OCI-LY1 (cell line): ENCODE measurements around the gene SLC43A2.

ENCODE experiments used
- H2AFZ ChIP-seq: fragments of 200-600 bp; sonication (generic), shearing (Covaris generic); 2 replicates; pipeline ENCODE4 v1.6.0; 2014; ENCODE audit warnings: antibody characterized with exemption, mild to moderate bottlenecking, low read length
- H3F3A ChIP-seq: fragments of 200-600 bp; sonication (generic), shearing (Covaris generic); 2 replicates; pipeline ENCODE4 v1.6.0; 2014; ENCODE audit warnings: mild to moderate bottlenecking, antibody characterized with exemption, low read length, moderate library complexity; ENCODE audit not compliant: insufficient read depth
- H3K27ac ChIP-seq: fragments of 200-600 bp; sonication (generic); 2 replicates; pipeline ENCODE4 v1.5.1; 2014; ENCODE audit warnings: low read length, mixed run types, mild to moderate bottlenecking, low read depth; ENCODE audit not compliant: poor library complexity, severe bottlenecking
- H3K27me3 ChIP-seq: fragments of 200-600 bp; sonication (generic); 2 replicates; pipeline ENCODE4 v1.6.0; 2014; ENCODE audit warnings: antibody characterized with exemption, mild to moderate bottlenecking, low read length, moderate library complexity; ENCODE audit not compliant: insufficient read depth
- H3K36me3 ChIP-seq: fragments of 200-600 bp; sonication (generic); 2 replicates; pipeline ENCODE4 v1.6.1; 2014; ENCODE audit warnings: mild to moderate bottlenecking, antibody characterized with exemption, low read length, moderate library complexity, mixed read lengths; ENCODE audit not compliant: insufficient read depth
- H3K4me1 ChIP-seq: fragments of 200-600 bp; sonication (generic); 2 replicates; pipeline ENCODE4 v1.5.1; 2014; ENCODE audit warnings: mild to moderate bottlenecking, low read length, moderate library complexity; ENCODE audit not compliant: insufficient read depth, severe bottlenecking
- H3K4me2 ChIP-seq: fragments of 200-600 bp; sonication (generic), shearing (Covaris generic); 2 replicates; pipeline ENCODE4 v1.6.1; 2014; ENCODE audit warnings: low read length
- H3K4me3 ChIP-seq: fragments of 200-600 bp; sonication (generic); 2 replicates; pipeline ENCODE4 v1.5.1; 2014; ENCODE audit warnings: low read length, low read depth, mild to moderate bottlenecking, mixed read lengths; ENCODE audit not compliant: poor library complexity, severe bottlenecking
- H3K79me2 ChIP-seq: fragments of 200-600 bp; shearing (Covaris generic); 2 replicates; pipeline ENCODE4 v1.6.1; 2016; ENCODE audit warnings: mixed run types, low read length, mixed read lengths; ENCODE audit not compliant: insufficient read depth
- H3K9ac ChIP-seq: fragments of 200-600 bp; sonication (generic), shearing (Covaris generic); 2 replicates; pipeline ENCODE4 v1.6.1; 2014; ENCODE audit warnings: mild to moderate bottlenecking, low read length, mixed read lengths
- H3K9me2 ChIP-seq: fragments of 200-600 bp; sonication (generic), shearing (Covaris generic); 2 replicates; pipeline ENCODE4 v1.6.1; 2014; ENCODE audit warnings: low read depth, mild to moderate bottlenecking, low read length, mixed read lengths
- H3K9me3 ChIP-seq: fragments of 200-600 bp; shearing (Covaris generic); 2 replicates; pipeline ENCODE4 v1.6.1; 2014; ENCODE audit warnings: low read length, mixed read lengths
- H4K20me1 ChIP-seq: fragments of 200-600 bp; sonication (generic), shearing (Covaris generic); 2 replicates; pipeline ENCODE4 v1.6.0; 2016; ENCODE audit warnings: mild to moderate bottlenecking, low read length; ENCODE audit not compliant: insufficient read depth
- EZH2 ChIP-seq: fragments of 200-600 bp; sonication (generic), shearing (Covaris generic); IDR thresholded peaks from 2 replicates; pipeline ENCODE4 v1.8.0; 2017; ENCODE audit warnings: borderline replicate concordance, mixed run types, mild to moderate bottlenecking, antibody characterized with exemption, low read length, moderate library complexity, mixed read lengths
- TF ChIP-seq, protein P1 (sequence below): fragments of 200-600 bp; sonication (generic), shearing (Covaris generic); IDR thresholded peaks from 2 replicates; pipeline ENCODE4 v1.5.1; 2017; ENCODE audit warnings: mild to moderate bottlenecking, antibody characterized with exemption, low read length, moderate library complexity, mixed read lengths

The SLC43A2 gene

GRCh38 chr17:1621273-1621954 lies 7.2 kb downstream of the SLC43A2 start:
- Histone ChIP-seq H3K27ac (no peak overlapping the region), H4K20me1 (no peaks in the 10 kb centered on the region), H3K4me3 (no peak overlapping the region)

GRCh38 chr17:1620486-1620885 lies 8.1 kb downstream of the SLC43A2 start:
- Histone ChIP-seq H3F3A (no peaks in the 10 kb centered on the region), H3K27me3 (no peaks in the 10 kb centered on the region), H4K20me1 (no peaks in the 10 kb centered on the region), H3K4me3 (no peak overlapping the region), H3K9me2 (no peaks in the 10 kb centered on the region), H3K79me2 (peaks cover 10% of the 10 kb centered on the region), H3K9ac (no peak overlapping the region; the same call in 1 of the 2 replicates), H3K4me1 (peaks cover 9% of the 10 kb centered on the region), H3K27ac (no peak overlapping the region), H3K36me3 (peaks cover 90% of the 10 kb centered on the region), H2AFZ (no peak overlapping the region), H3K4me2 (no peak overlapping the region), H3K9me3 (no peaks in the 10 kb centered on the region)
- TF ChIP-seq, protein P1, sequence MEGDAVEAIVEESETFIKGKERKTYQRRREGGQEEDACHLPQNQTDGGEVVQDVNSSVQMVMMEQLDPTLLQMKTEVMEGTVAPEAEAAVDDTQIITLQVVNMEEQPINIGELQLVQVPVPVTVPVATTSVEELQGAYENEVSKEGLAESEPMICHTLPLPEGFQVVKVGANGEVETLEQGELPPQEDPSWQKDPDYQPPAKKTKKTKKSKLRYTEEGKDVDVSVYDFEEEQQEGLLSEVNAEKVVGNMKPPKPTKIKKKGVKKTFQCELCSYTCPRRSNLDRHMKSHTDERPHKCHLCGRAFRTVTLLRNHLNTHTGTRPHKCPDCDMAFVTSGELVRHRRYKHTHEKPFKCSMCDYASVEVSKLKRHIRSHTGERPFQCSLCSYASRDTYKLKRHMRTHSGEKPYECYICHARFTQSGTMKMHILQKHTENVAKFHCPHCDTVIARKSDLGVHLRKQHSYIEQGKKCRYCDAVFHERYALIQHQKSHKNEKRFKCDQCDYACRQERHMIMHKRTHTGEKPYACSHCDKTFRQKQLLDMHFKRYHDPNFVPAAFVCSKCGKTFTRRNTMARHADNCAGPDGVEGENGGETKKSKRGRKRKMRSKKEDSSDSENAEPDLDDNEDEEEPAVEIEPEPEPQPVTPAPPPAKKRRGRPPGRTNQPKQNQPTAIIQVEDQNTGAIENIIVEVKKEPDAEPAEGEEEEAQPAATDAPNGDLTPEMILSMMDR = no peak
- no peak for TF ChIP-seq EZH2

More at GRCh38 chr17:1621273-1621954, 7.2 kb downstream of the SLC43A2 start:
- Histone ChIP-seq H3K27me3 (no peaks in the 10 kb centered on the region), H3K9ac (no peak overlapping the region), H3K36me3 (peaks cover 92% of the 10 kb centered on the region), H3F3A (no peaks in the 10 kb centered on the region), H3K9me3 (no peaks in the 10 kb centered on the region), H3K4me1 (peaks cover 19% of the 10 kb centered on the region), H3K79me2 (peaks cover 19% of the 10 kb centered on the region), H3K9me2 (no peaks in the 10 kb centered on the region), H3K4me2 (no peak overlapping the region), H2AFZ (no peak overlapping the region)
- no peak for TF ChIP-seq EZH2
- TF ChIP-seq, protein P1 = no peak

DNA sequence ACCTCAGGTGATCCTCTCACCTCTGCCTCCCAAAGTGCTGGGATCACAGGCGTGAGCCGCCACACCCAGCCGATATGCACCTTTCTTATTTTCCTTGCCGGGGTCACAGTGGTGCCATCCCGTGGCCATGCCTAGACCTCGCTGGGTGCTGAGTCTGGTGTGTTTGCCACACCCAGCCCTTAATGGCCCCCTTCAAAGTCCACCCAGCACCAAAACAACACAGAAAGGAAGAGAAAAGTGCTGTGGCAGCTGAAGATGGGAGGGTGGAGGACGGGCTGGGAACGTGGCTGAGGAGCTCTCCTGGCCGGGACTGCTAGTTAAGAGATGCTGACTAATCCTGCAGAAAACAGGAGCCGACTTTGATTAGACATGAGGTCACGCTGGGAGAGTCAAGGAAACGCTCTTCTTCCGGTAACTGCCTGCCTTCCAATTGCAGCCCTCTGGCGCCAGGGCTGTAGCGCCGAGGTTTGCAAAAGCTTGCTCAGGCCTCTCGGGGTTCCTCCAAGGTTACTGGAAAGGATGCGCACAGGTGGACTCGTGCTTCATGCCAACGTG lies 10.9 kb downstream of the SLC43A2 start:
- H3K27ac ChIP-seq = no peak overlapping the region
- no peaks in the 10 kb centered on the region for H3K4me1 ChIP-seq
- no peak overlapping the region for H3K4me3 ChIP-seq
- H3K9me2 ChIP-seq = no peaks in the 10 kb centered on the region
- TF ChIP-seq, protein P1 = no peak
- no peak for TF ChIP-seq EZH2
- H3K36me3 ChIP-seq = peaks cover 90% of the 10 kb centered on the region
- H3K4me2 ChIP-seq = no peak overlapping the region
- H3K79me2 ChIP-seq = no peaks in the 10 kb centered on the region
- H3F3A ChIP-seq = no peaks in the 10 kb centered on the region
- H4K20me1 ChIP-seq = no peaks in the 10 kb centered on the region
- H3K9ac ChIP-seq = no peak overlapping the region
- no peaks in the 10 kb centered on the region for H3K9me3 ChIP-seq
- no peaks in the 10 kb centered on the region for H3K27me3 ChIP-seq
- no peak overlapping the region for H2AFZ ChIP-seq
